GM21515 (cell line): ENCODE measurements around the gene ZNF776.
"Not testable (repeated sequence)": the region's sequence is repeated elsewhere in the genome, so short reads cannot be mapped to it uniquely, and the experiment has no call there.

Experiments
- ATAC-seq: cut with Tn5 transposase; IDR thresholded peaks from one replicate; pipeline ENCODE4 v1.9.1; 2021; ENCODE audit not compliant: unreplicated experiment

ZNF776 gene

DNA sequence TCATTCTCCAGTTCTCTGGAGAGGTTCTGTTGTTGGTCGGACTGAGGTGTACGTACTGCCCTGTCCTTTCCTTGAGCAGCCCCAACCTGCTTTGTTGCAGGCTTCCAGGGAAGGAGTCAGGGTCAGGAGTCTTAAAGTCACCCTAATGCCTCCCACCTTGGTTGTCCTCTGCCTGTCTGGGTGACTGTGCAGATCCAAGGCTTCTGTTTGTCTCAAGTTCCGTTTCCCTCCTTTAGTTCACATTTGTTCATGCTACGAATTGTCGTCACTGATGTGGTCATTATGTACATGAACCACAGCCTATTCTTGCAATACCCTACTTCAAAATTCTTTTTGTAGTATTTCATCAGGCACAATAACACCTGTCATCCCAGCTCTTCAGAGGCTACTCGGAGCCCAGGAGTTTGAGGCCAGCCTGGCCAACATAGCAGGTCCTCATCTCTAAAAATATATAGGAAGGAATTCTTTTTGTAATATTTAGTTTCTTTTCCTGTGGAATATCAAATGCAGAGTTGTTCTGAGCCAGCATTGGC is 30.2 kb downstream of the ZNF776 start:
- ATAC-seq, result no peak

DNA sequence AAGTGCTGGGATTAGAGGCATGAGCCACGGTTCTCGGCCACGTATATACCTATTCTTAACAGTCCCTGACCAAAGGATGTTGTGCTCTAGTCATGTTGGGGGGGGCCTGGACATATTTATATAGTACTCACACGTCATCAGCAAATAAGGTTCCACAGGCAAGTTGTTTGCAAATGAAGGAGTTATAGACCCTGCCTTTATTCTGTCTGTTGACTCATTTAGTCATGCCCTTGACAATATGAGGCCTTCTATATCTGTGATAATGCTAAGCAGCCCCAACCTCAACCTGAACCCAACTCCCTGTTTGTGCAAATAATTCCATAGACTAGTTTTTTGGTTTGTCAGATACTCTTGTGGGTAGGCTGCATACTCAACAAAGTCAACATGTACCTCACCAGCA is 31.7 kb downstream of the ZNF776 start:
- ATAC-seq, result no peak

DNA sequence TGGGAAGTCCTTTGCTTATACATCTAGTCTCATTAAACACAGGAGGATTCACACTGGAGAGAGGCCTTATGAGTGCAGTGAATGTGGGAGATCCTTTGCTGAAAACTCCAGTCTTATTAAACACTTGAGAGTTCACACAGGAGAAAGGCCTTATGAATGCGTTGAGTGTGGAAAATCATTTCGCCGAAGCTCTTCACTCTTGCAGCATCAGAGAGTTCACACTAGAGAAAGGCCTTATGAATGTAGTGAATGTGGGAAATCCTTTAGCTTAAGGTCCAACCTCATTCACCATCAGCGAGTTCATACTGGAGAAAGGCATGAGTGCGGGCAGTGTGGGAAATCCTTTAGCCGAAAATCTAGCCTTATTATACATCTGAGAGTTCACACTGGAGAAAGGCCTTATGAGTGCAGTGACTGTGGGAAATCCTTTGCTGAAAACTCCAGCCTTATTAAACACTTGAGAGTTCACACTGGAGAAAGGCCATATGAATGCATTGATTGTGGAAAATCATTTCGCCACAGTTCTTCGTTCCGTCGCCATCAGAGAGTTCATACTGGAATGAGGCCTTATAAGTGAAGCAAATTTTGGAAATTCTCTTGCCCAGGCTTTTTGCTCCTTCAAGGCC is 32.7 kb downstream of the ZNF776 start:
- no peak for ATAC-seq

DNA sequence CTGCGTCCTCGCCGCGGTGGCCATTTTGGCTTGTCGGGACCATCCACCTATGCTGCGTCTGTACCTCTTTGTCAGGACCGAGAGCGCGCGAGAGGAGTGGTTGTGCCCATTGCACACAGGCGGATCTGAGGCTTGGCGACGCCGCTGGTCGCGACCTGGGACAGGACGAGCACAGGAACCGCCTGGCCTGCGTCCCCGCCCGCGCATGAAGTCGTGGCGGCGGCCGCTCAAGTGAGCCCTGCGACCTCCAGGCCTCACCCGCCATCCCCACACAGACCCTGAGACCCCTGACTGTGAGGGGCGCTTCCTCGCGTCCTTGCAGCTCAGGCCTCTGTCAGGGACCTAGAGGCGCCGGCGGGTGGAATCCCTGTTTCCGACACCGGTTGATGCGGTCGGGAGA is 39.7 kb downstream of the ZNF776 start:
- no peak for ATAC-seq

DNA sequence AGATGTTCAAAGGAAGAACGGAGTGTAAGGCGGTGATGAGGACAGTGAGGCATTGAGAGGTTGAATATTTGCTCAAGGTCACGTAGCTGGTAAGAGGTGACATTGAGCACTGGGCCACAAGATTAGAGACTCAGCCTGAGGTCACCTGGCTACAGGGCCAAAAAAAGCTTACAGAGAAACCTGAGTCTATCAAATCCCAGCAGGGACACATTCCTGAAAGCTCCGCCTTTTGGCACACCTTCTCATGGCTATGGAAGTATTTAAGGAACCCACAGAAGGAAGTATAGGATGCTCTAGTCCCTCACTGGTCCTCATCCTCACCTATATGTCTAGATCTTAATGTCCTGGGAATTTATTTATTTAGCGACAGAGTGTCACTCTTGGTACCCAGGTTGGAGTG is 40.3 kb downstream of the ZNF776 start:
- ATAC-seq, result no peak

DNA sequence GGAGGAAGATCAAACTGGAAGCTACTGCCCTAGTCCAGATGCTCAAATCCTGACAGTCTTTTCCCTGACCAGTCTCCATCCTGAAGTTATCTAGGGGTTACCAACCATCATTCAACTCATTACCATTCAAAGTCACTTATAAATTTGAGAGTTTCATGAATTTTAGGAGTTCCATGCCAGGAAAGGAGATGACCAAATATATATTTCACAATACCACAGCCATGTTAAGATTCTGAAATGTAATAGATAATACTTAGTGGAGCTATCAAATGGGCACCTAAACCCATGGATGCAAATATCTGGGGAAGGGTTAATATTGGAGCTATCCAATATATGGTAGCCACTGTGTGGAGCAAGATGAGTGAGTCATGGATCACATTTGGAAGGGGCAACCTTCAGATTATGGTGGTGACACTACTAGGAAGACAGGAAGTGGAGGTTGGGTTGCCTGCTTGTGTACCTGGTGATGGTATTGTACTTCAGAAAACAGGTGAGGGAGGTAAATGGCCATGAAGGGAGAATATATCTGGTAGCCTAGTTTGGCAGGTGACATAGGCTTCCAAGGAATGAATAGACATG is 41.6 kb downstream of the ZNF776 start:
- no peak for ATAC-seq

DNA sequence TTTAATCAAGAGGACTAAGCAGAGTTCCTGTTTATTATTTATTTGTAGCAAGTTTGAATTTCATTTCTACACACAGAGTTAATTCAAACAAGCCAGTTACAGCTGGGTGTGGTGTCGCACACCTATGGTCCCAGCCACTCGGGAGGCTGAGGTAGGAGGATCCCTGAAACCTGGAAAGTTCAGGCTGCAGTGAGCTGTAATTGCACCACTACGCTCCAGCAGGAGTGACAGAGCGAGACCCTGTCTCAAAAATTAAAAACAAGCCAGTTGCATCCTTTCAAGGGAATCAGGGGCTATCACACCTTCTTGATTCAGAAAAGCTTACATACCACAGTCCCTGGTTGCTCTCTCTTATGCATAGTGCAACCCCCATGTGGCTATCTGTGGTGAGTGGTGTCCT is 42.7 kb downstream of the ZNF776 start:
- ATAC-seq, result no peak

DNA sequence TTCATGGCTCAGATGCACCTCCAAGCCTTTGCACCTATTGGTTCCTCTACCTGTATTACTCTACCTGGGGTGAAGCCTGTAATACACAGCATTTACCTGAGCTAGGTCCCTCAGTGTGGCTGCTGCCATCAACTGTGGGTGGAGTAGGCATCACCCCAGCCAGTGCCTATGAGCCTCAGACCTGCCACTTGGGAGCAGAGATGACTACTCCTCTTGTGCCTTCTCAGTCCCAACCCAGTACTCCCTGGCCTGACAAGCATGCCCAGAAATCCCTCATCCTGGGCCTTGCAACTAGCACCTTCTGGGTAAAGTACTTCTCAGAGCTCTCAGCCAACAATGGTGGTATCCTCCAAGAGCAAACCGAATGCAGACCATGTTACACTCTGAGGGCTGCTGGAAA is 50.0 kb downstream of the ZNF776 start:
- ATAC-seq, result not testable (repeated sequence)

- ATAC-seq, result no peak
Observed at GRCh38 chr19:57800696-57801095, 54.1 kb downstream of the ZNF776 start.

- ATAC-seq, result no peak
Observed at GRCh38 chr19:57802269-57802668, 55.7 kb downstream of the ZNF776 start.

- ATAC-seq, result no peak
Observed at GRCh38 chr19:57803265-57803593, 56.6 kb downstream of the ZNF776 start.

DNA sequence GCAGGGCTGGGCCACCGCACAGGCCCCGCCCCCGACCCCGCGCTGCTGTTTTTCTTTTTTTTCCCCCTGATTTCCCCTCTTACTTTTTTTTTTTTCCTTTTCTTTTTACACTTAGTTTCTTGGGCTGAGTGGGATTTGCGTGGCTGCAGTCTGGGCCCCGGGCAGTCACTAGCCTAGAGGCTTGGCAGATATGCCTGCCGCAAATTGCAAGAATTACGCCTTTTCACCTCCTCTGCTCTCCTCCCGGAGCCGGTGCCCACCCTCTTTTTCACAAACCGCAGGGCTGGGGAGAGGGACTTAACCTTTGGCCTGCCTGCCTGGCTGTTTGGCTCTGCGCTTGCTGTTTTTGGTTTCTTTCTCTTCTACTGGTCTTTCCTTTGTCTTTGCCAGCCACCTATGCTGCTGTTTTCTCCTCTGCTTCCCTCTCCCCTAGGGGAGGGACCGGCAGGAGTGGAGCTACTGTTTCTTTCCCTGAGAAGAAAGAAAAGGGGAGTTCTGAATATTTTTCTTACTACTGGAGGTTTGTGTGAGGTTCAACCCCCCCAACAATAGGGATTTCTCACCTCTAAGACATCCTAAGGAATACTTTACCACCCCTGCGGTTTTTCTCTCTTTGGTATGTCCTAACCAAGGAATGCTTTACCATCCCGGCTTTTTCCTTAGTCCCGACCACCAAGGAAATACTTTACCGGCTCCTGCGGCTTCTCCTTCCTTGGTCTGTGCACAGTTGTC is 57.1 kb downstream of the ZNF776 start:
- no peak for ATAC-seq

GRCh38 chr19:57807541-57807940 is 60.9 kb downstream of the ZNF776 start:
- ATAC-seq, result no peak
